Loucy (cell line): ENCODE measurements around the gene TJAP1.

Experiments used
- H2AFZ ChIP-seq: fragments of 200-600 bp; sonication (generic); 2 replicates; pipeline ENCODE4 v1.6.0; 2016; ENCODE audit warnings: antibody characterized with exemption, mild to moderate bottlenecking, low read length, moderate library complexity
- H3F3A ChIP-seq: fragments of 200-600 bp; 2 replicates; pipeline ENCODE4 v1.6.0; 2016; ENCODE audit warnings: antibody characterized with exemption, low read depth, mild to moderate bottlenecking
- H3K27me3 ChIP-seq: fragments of 200-600 bp; sonication (generic); 2 replicates; pipeline ENCODE4 v1.6.1; 2014; ENCODE audit warnings: low read length, mild to moderate bottlenecking; ENCODE audit not compliant: insufficient read depth, poor library complexity, severe bottlenecking
- H3K36me3 ChIP-seq: fragments of 200-600 bp; sonication (generic); 2 replicates; pipeline ENCODE4 v1.6.1; 2016; ENCODE audit warnings: low read length; ENCODE audit not compliant: insufficient read depth
- H3K4me1 ChIP-seq: fragments of 200-600 bp; sonication (generic); 2 replicates; pipeline ENCODE4 v1.5.1; 2014; ENCODE audit warnings: low read length, mild to moderate bottlenecking; ENCODE audit not compliant: insufficient read depth, poor library complexity, severe bottlenecking
- H3K4me2 ChIP-seq: fragments of 200-600 bp; sonication (generic); 2 replicates; pipeline ENCODE4 v1.6.0; 2014; ENCODE audit warnings: antibody characterized with exemption, low read length, low read depth, mild to moderate bottlenecking; ENCODE audit not compliant: poor library complexity, severe bottlenecking
- H3K4me3 ChIP-seq: fragments of 200-600 bp; sonication (generic); 2 replicates; pipeline ENCODE4 v1.5.1; 2014; ENCODE audit warnings: low read length, mild to moderate bottlenecking, mixed read lengths; ENCODE audit not compliant: poor library complexity, severe bottlenecking
- H3K79me2 ChIP-seq: fragments of 200-600 bp; sonication (generic); 2 replicates; pipeline ENCODE4 v1.6.1; 2014; ENCODE audit warnings: low read length; ENCODE audit not compliant: insufficient read depth
- H3K9ac ChIP-seq: fragments of 200-600 bp; sonication (generic); 2 replicates; pipeline ENCODE4 v1.6.0; 2014; ENCODE audit warnings: mild to moderate bottlenecking, low read depth, low read length, moderate library complexity; ENCODE audit not compliant: poor library complexity, severe bottlenecking
- H3K9me2 ChIP-seq: fragments of 200-600 bp; sonication (generic); replicated peaks from 2 replicates; pipeline ENCODE4 v1.6.1; 2016; ENCODE audit warnings: low read depth, low read length, mixed read lengths
- H3K9me3 ChIP-seq: fragments of 200-600 bp; sonication (generic); 2 replicates; pipeline ENCODE4 v1.6.1; 2014; ENCODE audit warnings: mild to moderate bottlenecking, antibody characterized with exemption, low read length, low read depth; ENCODE audit not compliant: insufficient read depth
- H4K20me1 ChIP-seq: fragments of 200-600 bp; sonication (generic); 2 replicates; pipeline ENCODE4 v1.6.0; 2014; ENCODE audit warnings: antibody characterized with exemption, low read length, mild to moderate bottlenecking; ENCODE audit not compliant: insufficient read depth, poor library complexity, severe bottlenecking
- CTCF ChIP-seq: fragments of 200-600 bp; sonication (generic); conservative IDR thresholded peaks from 2 replicates; pipeline ENCODE4 v1.5.1; 2014; ENCODE audit warnings: mild to moderate bottlenecking, antibody characterized with exemption, low read length
- EZH2phosphoT487 ChIP-seq: fragments of 200-600 bp; IDR thresholded peaks from 2 replicates; pipeline ENCODE4 v1.6.1; 2018; ENCODE audit warnings: antibody characterized with exemption, mild to moderate bottlenecking, moderate library complexity, borderline replicate concordance

TJAP1 gene

DNA sequence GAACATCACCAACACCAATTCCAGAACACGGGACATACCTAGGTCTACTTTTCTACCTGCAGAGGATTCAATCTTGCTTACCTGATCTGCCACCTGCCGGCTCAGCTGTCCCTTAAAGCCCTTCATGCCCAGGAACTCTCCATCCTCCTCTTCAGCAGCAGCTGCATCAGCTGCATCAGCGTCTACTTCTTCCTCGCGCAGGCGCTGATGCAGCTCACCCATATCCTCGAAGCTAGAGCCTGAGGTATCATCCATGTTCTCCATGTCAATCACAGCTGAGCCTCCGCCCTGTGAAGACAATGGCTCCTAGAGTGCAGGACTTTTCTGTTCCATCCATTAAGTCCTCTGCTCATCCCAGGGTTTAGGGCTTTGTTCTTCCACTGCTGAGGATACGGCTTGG, 38.4 kb downstream of the TJAP1 start:
- TF ChIP-seq EZH2phosphoT487, result no peak
- TF ChIP-seq CTCF, result no peak
- peak overlapping the region; percentile 93 for H3K4me3 ChIP-seq
- H3F3A ChIP-seq, result peaks cover 2% of the 10 kb centered on the region; the same call in 1 of the 2 replicates
- no peaks in the 10 kb centered on the region for H3K9me3 ChIP-seq
- H3K79me2 ChIP-seq, result peaks cover 69% of the 10 kb centered on the region
- H2AFZ ChIP-seq, result no peak overlapping the region
- peaks cover 31% of the 10 kb centered on the region for H4K20me1 ChIP-seq
- H3K27me3 ChIP-seq, result no peaks in the 10 kb centered on the region
- no peaks in the 10 kb centered on the region for H3K9me2 ChIP-seq
- H3K4me1 ChIP-seq, result peaks cover 38% of the 10 kb centered on the region
- peaks cover 32% of the 10 kb centered on the region; the same call in 1 of the 2 replicates for H3K36me3 ChIP-seq
- H3K9ac ChIP-seq, result peak overlapping the region; percentile 97
- H3K4me2 ChIP-seq, result peak overlapping the region; percentile 87

DNA sequence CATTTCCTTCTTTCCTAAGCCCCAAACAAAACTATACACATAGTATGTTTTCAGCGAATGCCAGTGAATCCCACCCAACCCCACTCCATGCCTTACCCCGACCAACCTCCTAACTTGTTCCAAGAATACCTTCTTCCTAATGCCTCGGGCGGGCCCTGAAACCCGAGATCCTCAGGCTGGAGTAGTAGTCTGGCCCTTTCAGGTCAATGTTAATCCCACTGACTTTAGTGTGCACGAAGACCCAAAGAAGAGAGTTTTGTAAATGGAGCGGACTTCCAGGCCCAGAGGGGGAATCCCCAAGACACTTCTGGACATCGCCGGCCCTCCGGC, 39.0 kb downstream of the TJAP1 start:
- TF ChIP-seq EZH2phosphoT487, result no peak
- no peak for TF ChIP-seq CTCF
- Histone ChIP-seq H3K27me3 (no peaks in the 10 kb centered on the region), H3F3A (no peaks in the 10 kb centered on the region; the same call in 1 of the 2 replicates), H4K20me1 (peaks cover 31% of the 10 kb centered on the region), H3K9me3 (no peaks in the 10 kb centered on the region), H2AFZ (peak overlapping the region; percentile 81), H3K4me1 (peaks cover 38% of the 10 kb centered on the region), H3K4me3 (peak overlapping the region; percentile 93), H3K79me2 (peaks cover 69% of the 10 kb centered on the region), H3K9ac (peak overlapping the region; percentile 97), H3K9me2 (no peaks in the 10 kb centered on the region), H3K36me3 (peaks cover 37% of the 10 kb centered on the region; the same call in 1 of the 2 replicates), H3K4me2 (peak overlapping the region; percentile 87)

GRCh38 chr6:43516697-43517504, 39.5 kb downstream of the TJAP1 start, which contains the start of the genes POLR1C and YIPF3:
Gene POLR1C (plus strand): TSS chr6:43517089. CDS start chr6:43517110, 21 bp downstream.
Gene YIPF3 (minus strand): TSS chr6:43516926. CDS start chr6:43516807, 119 bp downstream.
- peaks cover 38% of the 10 kb centered on the region for H3K4me1 ChIP-seq
- H3K9me2 ChIP-seq, result no peaks in the 10 kb centered on the region
- peak within 1 kb of the TSS; percentile 93 for H3K4me3 ChIP-seq
- peaks cover 43% of the 10 kb centered on the region; the same call in 1 of the 2 replicates for H3K36me3 ChIP-seq
- peak within 1 kb of the TSS; percentile 96 for H3K4me2 ChIP-seq
- H3K9me3 ChIP-seq, result no peaks in the 10 kb centered on the region
- H4K20me1 ChIP-seq, result peaks cover 31% of the 10 kb centered on the region
- no peaks in the 10 kb centered on the region for H3F3A ChIP-seq
- H3K9ac ChIP-seq, result peak within 1 kb of the TSS; percentile 97
- H2AFZ ChIP-seq, result peak within 1 kb of the TSS; percentile 88
- no peaks in the 10 kb centered on the region for H3K27me3 ChIP-seq
- peaks cover 69% of the 10 kb centered on the region for H3K79me2 ChIP-seq
- TF ChIP-seq CTCF (no peak), EZH2phosphoT487 (no peak)
